ENCODE data around the gene ASTN1.

- TF ChIP-seq CTCF (IDR thresholded peaks at IDR 0.05), result no peak
- no peak for TF ChIP-seq POLR2AphosphoS5 (IDR thresholded peaks at IDR 0.05)
- TF ChIP-seq EP300 (IDR thresholded peaks at IDR 0.05), result no peak
- no peak for TF ChIP-seq POLR2A (IDR thresholded peaks at IDR 0.05; ENCODE audit: low read depth)
Observed at GRCh38 chr1:177118901-177119300, 45.6 kb downstream of the ASTN1 start.
